ENCODE data around the gene NEK6.

GRCh38 chr9:124281931-124282371 is 24.2 kb downstream of the NEK6 start:
- TF ChIP-seq, protein P1, sequence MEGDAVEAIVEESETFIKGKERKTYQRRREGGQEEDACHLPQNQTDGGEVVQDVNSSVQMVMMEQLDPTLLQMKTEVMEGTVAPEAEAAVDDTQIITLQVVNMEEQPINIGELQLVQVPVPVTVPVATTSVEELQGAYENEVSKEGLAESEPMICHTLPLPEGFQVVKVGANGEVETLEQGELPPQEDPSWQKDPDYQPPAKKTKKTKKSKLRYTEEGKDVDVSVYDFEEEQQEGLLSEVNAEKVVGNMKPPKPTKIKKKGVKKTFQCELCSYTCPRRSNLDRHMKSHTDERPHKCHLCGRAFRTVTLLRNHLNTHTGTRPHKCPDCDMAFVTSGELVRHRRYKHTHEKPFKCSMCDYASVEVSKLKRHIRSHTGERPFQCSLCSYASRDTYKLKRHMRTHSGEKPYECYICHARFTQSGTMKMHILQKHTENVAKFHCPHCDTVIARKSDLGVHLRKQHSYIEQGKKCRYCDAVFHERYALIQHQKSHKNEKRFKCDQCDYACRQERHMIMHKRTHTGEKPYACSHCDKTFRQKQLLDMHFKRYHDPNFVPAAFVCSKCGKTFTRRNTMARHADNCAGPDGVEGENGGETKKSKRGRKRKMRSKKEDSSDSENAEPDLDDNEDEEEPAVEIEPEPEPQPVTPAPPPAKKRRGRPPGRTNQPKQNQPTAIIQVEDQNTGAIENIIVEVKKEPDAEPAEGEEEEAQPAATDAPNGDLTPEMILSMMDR (IDR thresholded peaks at IDR 0.05): no peak
- TF ChIP-seq POLR2A (IDR thresholded peaks at IDR 0.05): no peak
- no peak for TF ChIP-seq EP300 (IDR thresholded peaks at IDR 0.05)

Measured in tibial nerve (tissue), 4 donors.